Measurements from ENCODE around the gene ADISSP. TPM values are rescaled to one million over a fixed set of nuclear protein-coding genes. Genes with fewer than 3 reads are reported as not detected.

The ADISSP gene
- total RNA-seq, 1 experiment from 2014 or later: 95.8 TPM

GRCh38 chr20:3728876-3729275 is 38.7 kb downstream of the ADISSP start:
- DNase-seq (ENCODE audit: low spot score): no peak
- in situ Hi-C loops (cut with HindIII; ENCODE audit: low sequenced_read_pairs): no loop called here

DNA sequence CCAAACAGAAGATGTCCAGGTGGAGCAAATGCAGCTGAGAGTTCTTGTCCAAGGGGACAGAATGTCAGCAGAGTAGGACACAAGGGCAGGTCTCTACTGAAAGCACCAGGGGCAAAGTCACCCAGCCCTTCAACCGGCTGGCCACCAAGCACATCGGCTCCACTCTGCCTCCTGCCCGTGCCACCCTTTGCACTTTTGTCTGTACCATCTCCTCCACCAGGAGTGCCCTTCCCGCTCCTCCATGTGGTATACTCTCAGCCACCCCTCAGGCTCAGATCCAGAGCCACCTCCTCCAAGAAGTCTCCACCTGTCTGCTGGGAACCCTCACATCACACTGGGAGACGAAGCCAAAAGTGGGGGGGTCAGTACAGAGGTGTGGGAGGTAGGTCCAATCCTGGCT is 39.2 kb downstream of the ADISSP start:
- no peak for DNase-seq (ENCODE audit: low spot score)
- in situ Hi-C loops (cut with HindIII; ENCODE audit: low sequenced_read_pairs): no loop called here

DNA sequence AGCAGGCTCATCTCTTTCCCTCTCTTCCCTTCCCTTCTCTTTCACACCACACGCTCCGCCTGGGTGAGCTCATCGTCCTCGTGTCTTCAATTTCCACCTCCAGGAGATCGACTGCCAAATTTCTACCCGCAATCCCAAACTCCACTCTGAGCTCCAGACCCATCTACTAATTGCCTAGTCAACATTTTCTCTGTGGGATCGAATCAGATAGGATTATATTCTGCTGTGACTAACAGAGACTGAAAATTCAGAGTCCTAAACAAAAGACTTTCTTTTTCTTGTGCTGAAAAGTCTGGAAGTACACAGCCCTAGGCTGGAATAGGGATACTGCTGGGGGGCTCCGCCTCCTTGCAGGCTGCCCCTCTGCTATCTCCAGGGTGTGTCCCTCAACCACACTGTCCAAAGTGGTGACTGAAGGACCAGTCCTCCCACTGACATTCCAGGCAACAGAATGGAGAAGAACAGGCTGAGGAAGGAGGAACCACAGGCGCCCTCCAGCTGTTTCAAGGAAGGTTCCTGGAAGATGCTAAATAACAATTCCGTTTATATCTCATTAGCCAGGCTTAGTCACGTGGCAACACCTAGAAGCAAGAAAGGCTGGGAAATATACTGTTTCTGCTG is 40.0 kb downstream of the ADISSP start:
- DNase-seq (ENCODE audit: low spot score): no peak
- in situ Hi-C loops (cut with HindIII; ENCODE audit: low sequenced_read_pairs): no loop called here

DNA sequence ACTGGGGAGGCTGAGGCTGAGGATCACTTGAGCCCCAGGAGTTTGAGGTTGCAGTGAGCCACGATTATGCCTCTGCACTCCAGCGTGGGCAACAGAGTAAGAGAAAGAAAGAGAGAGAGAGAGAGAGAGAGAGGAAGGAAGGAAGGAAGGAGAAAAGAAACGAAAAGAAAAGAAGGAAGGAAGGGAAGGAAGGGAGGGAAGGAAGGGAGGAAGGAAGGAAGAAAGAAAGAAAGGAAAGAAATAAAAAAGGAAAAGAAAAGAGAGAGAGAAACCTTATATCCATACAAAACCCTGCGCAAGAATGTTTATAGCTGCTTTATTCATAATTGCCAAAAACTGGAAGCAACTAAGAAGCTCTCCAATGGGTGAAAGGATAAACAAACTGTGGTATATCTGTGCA is 43.2 kb downstream of the ADISSP start:
- in situ Hi-C loops (cut with HindIII; ENCODE audit: low sequenced_read_pairs): no loop called here

GRCh38 chr20:3723284-3723683 is 44.3 kb downstream of the ADISSP start:
- in situ Hi-C loops (cut with HindIII; ENCODE audit: low sequenced_read_pairs): no loop called here
- DNase-seq (ENCODE audit: low spot score): no peak

More for the DNA sequence above, 43.2 kb downstream of the ADISSP start:
- DNase-seq (ENCODE audit: low spot score): no peak

DNA sequence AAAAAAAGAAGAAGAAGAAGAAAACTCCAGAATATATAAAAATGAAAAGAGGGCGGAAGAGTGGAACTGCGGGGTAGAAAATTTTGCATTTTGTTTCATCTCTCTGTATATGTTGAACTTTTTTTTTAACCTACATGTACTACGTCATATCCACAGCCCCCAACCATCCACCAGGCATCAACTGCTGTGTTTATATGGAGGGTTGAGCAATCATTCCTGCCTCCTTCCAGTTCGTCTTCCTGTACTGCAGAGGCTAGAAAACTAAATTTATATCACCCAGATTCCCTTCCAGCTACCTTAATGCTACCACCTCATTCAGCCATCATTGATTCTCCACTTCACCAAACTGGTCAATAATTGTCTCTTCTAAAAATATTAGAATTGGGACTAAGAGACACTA is 45.6 kb downstream of the ADISSP start:
- no peak for DNase-seq (ENCODE audit: low spot score)
- in situ Hi-C loops (cut with HindIII; ENCODE audit: low sequenced_read_pairs): no loop called here

- in situ Hi-C loops (cut with HindIII; ENCODE audit: low sequenced_read_pairs): no loop called here
- no peak for DNase-seq (ENCODE audit: low spot score)
These were observed 46.9 kb downstream of the ADISSP start for GRCh38 chr20:3720626-3721025.

DNA sequence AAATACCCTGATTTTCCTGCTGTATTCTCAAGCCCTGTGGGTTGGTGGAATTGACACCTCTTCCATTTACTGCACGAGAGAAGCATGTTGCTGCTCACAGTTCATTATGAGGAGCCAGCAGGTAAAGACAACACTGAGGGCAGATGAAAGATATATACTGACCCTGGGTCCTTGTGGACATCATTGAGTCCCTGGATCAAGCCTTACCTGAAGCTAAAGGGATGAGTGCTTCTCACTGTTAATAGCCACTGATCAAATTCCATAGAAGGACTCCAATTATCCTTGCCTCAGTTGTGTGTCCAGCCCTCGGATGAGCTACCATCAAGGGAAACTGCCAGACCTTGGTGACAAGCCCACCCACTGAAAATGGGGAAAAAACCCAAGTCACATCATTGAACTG is 47.5 kb downstream of the ADISSP start:
- in situ Hi-C loops (cut with HindIII; ENCODE audit: low sequenced_read_pairs): no loop called here
- DNase-seq (ENCODE audit: low spot score): no peak

DNA sequence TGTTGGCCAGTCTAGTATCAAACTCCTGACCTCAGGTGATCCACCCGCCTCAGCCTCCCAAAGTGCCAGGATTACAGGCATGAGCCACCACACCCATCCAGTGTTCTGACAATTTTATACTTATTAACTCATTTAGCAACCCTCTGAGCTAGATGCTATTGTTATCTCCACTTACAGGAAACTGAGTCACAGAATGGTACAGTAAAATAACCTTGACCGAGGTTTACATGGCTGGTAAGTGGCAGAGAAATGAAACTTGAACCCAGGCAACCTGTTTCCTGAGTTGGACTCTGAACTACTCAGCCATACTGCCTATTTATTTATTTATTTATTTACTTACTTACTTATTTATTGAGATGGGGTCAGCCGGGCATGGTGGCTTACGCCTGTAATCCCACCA is 48.5 kb downstream of the ADISSP start:
- DNase-seq (ENCODE audit: low spot score): no peak
- in situ Hi-C loops (cut with HindIII; ENCODE audit: low sequenced_read_pairs): no loop called here

DNA sequence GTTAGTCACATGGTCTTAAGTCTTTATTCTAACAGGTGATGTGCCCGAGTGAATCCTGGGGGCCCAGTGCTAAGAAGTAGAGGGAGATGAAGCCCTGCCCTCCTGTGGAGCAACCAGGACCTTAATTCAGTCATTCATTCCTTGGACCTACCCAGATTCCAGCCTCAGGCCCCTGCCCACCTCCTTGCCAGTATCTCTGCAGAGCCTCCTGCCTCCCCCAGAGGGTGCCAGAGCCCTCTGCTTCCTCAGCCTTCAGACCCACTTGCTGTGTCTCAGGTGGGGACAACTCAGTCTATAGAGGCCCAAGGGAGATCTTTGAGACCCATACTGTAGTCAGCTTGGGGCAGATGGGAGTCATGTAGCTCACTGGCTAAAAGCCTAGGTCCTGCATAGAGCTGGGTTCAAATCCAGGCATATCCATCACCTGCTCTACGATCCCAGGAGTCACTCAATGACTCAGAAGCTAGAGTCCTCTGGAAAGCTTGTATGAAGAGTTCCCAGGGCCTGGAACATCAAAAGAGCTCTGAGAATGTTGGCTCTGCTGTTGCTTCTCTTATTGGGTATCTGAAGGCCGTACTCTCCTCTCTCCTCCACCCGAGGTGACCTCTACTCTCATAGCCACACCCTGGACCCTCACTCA is 51.2 kb downstream of the ADISSP start:
- peak; percentile 33 for DNase-seq (ENCODE audit: low spot score)
- in situ Hi-C loops (cut with HindIII; ENCODE audit: low sequenced_read_pairs): no loop called here

DNA sequence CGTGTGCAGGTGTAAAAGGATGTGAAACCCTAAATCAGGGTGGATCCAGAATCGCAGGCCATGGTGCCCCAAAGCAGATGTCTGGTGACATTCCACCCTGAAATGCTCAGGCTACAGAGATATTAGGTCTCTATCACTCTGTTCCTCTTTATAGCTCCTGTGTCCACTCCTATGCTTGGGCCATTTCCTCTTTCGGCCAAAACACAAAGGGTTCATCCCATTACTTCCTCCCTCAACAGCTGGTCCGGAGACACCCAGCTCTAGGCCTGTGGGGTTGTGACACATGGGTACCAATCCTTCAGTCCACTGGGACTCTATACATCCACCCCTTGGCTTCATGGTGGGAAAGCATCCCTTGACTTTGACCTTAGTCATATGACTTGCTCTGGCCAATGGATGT is 53.5 kb downstream of the ADISSP start:
- no peak for DNase-seq (ENCODE audit: low spot score)
- in situ Hi-C loops (cut with HindIII; ENCODE audit: low sequenced_read_pairs): no loop called here

GRCh38 chr20:3712279-3712873 is 55.2 kb downstream of the ADISSP start, which contains the start of gene SIGLEC1:
TSS of gene SIGLEC1 (minus strand) at chr20:3712600. CDS start at chr20:3707128, 5,472 bp downstream.
- DNase-seq (ENCODE audit: low spot score): no peak
- in situ Hi-C loops (cut with HindIII; ENCODE audit: low sequenced_read_pairs): no loop called here

GRCh38 chr20:3711484-3711941 is 56.0 kb downstream of the ADISSP start:
- in situ Hi-C loops (cut with HindIII; ENCODE audit: low sequenced_read_pairs): no loop called here
- DNase-seq (ENCODE audit: low spot score): no peak

DNA sequence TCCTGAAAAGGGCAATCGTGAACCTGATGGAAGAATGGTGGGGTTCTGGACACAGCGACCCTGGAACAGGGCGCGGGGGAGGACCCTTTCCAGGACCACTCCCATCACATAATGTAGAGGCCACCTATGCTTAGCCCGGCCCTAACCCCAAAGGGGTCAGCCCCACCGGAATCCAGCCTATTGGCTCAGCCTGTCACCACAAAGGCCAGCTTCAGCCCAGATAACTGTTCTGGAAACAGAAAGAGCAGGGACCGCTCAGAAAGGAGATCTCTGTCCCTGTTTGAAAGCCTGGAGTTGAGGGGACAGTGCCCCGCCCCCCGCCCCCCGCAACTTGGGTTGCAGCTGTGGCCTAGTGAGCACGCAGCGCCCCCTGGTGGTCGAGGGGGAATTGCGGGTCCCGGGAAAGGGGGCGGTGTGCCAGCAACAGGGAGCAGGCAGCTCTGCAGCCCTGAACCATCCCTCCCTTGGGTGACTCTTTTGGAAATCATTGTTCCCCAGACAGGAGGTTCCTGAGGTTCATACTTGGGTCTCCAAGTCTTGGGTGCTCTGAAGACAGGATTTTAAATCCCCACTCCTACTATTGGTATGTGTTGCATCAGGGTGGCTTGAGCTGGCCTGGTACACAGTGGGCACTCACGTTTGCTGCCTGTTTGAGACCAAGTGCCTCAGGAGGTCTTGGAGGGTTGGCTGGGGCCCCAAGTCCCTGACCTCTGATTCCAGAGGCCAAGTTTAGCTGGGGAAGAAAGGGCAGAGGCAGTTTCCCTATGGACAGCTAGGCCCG is 56.7 kb downstream of the ADISSP start:
- DNase-seq (ENCODE audit: low spot score): peak; percentile 20
- in situ Hi-C loops (cut with HindIII; ENCODE audit: low sequenced_read_pairs): no loop called here

GRCh38 chr20:3710011-3710466 is 57.5 kb downstream of the ADISSP start:
- no peak for DNase-seq (ENCODE audit: low spot score)
- in situ Hi-C loops (cut with HindIII; ENCODE audit: low sequenced_read_pairs): no loop called here

GRCh38 chr20:3707508-3707899 is 60.0 kb downstream of the ADISSP start:
- in situ Hi-C loops (cut with HindIII; ENCODE audit: low sequenced_read_pairs): no loop called here
- no peak for DNase-seq (ENCODE audit: low spot score)

DNA sequence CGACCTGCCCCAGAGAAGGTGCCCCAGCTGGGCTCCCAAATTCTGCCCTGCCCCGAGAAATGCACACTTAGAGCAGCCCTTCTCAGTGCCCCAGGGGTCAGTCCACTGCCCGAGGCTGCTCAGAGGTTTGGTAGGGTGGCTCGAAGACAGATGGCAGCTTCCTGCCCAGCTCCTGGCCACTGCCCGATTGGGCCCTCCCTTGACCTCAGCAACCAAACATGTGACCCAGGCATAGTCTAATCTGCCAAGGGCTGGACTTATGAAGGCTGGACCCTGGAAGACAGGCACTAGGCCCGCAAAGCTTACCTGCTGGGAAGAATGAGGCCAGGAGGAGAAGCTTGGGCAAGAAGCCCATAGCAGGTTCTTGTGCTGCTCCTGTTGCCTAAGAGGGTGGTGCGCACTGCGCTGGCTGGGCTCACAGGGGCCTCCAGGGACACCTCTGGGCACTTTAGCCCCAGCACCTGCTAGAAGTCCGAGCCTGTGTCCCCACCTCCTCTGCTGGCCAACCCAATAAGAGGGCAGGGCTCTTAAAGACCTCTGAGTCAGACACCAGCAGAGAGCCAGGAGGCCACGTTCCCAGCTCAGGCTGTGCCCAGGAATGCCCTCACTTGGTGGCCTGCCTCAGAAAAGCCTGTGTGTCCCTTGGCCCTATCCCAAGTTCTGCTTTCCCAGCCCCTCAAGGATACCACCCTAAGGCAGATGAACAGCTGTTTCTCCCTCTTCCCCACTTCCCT is 60.6 kb downstream of the ADISSP start:
- DNase-seq (ENCODE audit: low spot score): no peak
- in situ Hi-C loops (cut with HindIII; ENCODE audit: low sequenced_read_pairs): no loop called here

GRCh38 chr20:3705970-3706739 is 61.4 kb downstream of the ADISSP start:
- DNase-seq (ENCODE audit: low spot score): no peak
- in situ Hi-C loops (cut with HindIII; ENCODE audit: low sequenced_read_pairs): no loop called here

All from G401 (cell line).